ENCODE data around the gene GSAP.
"Not testable (repeated sequence)": the region's sequence is repeated elsewhere in the genome, so short reads cannot be mapped to it uniquely, and the experiment has no call there.

Gene GSAP

DNA sequence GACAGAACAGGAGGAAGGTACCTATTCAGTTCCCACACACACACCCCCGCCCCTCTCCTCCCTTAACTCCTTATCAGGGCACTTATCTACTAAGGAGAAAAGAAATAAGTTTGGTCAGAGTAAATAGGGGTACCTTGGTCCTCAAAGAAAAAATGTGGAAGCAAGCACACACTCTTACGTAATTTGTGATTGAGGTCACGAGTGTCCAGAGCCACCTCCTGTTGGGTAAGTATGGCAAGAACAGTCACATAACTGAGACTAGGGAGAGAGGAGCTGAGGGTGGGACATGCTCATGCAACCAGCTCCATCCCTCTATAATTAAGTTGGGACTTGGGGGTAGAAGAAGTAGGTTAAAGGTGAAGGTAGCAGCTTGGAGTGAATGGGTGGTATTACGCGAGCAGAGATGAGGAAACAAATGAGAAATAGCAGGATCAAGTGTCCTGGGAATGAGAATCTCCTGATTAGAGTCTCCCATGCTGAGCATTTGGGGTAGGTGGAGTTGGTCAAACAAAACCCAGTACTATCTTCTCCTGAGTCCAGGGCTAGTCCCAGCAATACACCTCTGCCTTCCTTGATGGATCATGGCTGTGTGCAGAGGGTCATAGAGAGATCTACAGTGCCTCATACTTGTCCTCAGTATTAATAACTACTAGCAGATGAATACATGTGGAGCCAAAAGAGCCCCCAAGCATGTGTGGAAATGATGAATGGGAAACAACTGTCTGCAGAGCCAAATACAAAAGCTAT, 77.1 kb downstream of the GSAP start:
- TF ChIP-seq, protein P1, sequence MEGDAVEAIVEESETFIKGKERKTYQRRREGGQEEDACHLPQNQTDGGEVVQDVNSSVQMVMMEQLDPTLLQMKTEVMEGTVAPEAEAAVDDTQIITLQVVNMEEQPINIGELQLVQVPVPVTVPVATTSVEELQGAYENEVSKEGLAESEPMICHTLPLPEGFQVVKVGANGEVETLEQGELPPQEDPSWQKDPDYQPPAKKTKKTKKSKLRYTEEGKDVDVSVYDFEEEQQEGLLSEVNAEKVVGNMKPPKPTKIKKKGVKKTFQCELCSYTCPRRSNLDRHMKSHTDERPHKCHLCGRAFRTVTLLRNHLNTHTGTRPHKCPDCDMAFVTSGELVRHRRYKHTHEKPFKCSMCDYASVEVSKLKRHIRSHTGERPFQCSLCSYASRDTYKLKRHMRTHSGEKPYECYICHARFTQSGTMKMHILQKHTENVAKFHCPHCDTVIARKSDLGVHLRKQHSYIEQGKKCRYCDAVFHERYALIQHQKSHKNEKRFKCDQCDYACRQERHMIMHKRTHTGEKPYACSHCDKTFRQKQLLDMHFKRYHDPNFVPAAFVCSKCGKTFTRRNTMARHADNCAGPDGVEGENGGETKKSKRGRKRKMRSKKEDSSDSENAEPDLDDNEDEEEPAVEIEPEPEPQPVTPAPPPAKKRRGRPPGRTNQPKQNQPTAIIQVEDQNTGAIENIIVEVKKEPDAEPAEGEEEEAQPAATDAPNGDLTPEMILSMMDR (IDR thresholded peaks at IDR 0.05; ENCODE audit: low read depth, low read length), result no peak
- no peak overlapping the region for H3K4me3 ChIP-seq (ENCODE audit: low read depth, low read length)

DNA sequence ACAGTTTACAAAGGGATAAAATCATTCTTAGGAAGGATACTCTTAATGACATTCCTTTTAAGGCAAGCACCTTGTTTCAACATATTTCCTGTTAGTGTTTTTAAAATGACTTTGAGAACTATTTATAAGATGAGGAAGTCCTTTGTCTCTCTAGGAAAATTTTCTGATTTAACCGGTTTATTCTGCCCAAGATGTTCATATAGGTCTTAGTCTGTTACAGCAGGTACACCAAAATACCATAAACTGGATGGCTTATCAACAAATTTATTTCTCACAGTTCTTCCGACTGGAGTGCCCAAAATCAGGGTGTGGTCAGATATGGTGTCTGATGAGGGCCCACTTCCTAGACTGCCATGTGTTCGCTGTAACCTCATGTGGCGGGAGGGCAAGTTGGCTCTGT, 77.9 kb downstream of the GSAP start:
- no peak overlapping the region for H3K4me3 ChIP-seq (ENCODE audit: low read depth, low read length)
- TF ChIP-seq, protein P1 (IDR thresholded peaks at IDR 0.05; ENCODE audit: low read depth, low read length), result no peak

DNA sequence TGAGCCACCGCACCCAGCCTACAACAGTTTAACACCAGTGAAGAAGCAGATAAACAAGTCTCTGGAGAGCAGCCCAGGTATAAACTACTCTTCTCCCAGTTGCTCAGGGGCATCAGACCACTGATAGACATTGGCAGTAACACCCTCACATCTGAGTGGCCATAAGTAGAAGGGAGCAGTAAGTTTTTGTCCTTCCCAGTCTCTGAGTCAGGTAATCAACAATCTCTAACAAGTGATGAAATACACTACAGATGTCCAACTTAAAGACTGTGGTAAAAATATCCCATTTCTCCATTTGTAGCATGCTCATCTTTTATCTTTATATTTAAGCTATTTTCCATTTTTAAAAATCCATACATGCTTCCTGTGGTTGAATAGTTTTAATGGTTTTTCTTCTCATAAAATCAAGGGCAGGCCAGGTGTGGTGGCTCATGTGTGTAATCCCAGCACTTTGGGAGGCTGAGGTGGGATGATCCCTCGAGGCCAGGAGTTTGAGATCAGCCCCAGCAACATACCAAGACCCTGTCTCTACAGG, 78.6 kb downstream of the GSAP start:
- H3K4me3 ChIP-seq (ENCODE audit: low read depth, low read length), result no peak overlapping the region
- TF ChIP-seq, protein P1 (IDR thresholded peaks at IDR 0.05; ENCODE audit: low read depth, low read length), result no peak

DNA sequence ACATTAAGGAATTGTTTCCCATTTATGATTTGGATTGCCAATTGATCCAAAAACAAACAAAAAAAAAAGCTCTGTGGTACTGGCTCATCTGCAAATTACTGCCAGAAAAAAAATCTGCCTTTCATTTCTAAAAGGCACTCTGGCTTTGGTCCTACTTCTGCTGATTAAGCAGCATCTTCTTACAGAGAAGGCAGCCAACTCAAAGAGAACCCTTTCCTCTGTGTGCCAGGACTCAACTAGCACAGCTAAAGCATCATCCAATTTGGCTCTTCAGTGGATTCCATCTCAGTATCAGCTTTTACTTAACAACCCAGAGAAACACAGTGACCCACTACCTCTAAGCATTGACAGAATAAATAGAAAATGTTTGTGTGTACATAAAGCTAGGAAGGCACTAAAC, 80.6 kb downstream of the GSAP start:
- TF ChIP-seq, protein P1 (IDR thresholded peaks at IDR 0.05; ENCODE audit: low read depth, low read length), result no peak
- H3K4me3 ChIP-seq (ENCODE audit: low read depth, low read length), result no peak overlapping the region

DNA sequence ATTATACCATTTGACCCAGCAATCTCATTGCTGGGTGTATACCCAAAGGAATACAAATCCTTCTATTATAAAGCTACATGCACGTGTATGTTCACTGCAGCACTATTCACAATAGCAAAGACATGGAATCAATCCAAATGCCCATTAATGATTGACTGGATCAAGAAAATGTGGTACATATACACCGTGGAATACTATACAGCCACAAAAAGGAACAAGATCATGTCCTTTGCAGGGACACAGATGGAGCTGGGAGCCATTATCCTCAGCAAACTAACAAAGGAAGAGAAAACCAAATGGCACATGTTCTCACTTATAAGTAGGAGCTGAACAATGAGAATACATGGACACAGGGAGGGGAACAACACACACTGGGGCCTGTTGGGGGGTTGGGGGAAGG, 82.1 kb downstream of the GSAP start:
- not testable (repeated sequence) for H3K4me3 ChIP-seq (ENCODE audit: low read depth, low read length)

DNA sequence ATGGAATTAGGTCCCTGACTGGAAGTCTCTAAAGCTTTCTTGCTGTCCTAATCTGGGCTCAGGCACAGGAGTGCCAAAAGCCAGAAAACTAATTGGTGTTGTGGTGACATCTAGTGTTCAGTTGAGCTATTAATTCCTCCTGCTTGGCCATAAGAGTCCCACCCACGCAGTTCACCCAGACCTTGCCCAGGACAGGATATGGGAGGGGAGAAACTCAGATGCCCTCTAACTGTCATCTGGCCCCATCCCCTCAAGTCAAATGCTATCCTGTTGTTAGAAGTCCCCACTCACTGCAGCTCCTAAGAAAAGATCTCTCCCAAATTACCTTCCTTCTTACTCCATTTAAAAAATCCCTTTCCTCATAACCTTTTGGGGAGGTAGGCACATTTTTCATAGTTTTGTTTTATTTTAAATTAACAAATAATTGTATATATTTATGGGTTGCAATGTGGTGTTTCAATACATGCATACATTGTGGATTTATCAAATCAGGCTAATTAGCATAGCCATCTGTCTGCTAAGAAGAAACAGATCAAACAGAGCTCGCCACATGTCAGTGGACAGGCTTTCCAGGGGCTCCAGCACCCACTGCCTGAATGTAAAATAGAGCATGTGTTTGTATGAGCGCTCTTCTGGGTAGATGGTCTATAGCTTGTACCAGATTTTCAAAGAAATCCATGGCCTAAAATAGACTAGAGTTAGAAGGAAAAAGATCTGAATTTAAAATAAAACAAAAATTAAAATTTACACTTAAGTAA, 84.0 kb downstream of the GSAP start:
- TF ChIP-seq, protein P1 (IDR thresholded peaks at IDR 0.05; ENCODE audit: low read depth, low read length), result peak; percentile 41
- H3K4me3 ChIP-seq (ENCODE audit: low read depth, low read length), result no peak overlapping the region

DNA sequence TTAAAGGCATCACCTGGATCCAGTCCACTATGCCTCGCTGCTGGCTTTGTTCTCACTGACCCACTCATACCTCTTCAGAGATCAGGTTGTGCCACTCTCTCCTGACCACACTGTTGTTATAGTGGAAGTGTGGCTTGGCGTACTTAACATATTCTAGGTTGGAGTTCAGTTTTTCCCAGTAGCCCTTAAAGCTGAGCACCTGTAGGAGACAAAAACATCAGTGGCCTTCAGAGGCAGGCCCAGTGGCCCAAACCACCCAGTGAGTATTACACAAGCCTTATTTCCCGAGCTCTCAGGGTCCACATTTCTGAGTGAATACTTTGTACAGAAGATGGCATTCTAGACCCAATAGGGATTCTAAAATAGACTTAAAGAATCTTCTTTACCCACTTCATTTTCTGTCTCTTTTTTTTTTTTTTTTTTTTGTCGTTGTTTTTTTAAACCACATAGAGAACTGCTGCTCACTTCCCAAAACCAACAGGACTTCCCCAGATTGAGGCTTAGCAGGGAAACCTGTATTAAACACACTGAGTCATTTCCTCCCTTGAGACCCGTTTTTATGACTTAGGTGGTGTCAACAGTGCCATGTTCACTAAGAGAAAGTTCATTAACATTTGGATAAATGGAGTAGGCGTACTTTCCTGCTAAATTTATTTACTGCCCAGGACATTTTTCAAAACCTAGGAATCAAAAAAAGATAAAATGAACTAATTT, 85.8 kb downstream of the GSAP start:
- no peak overlapping the region for H3K4me3 ChIP-seq (ENCODE audit: low read depth, low read length)
- TF ChIP-seq, protein P1 (IDR thresholded peaks at IDR 0.05; ENCODE audit: low read depth, low read length), result no peak
